HG02763 (cell line): ENCODE measurements around the gene CHPF2.

ENCODE experiments used
- ATAC-seq: cut with Tn5 transposase; IDR thresholded peaks from one replicate; pipeline ENCODE4 v1.9.1; 2021; ENCODE audit warnings: mild to moderate bottlenecking, moderate library complexity; ENCODE audit not compliant: unreplicated experiment

Gene CHPF2

DNA sequence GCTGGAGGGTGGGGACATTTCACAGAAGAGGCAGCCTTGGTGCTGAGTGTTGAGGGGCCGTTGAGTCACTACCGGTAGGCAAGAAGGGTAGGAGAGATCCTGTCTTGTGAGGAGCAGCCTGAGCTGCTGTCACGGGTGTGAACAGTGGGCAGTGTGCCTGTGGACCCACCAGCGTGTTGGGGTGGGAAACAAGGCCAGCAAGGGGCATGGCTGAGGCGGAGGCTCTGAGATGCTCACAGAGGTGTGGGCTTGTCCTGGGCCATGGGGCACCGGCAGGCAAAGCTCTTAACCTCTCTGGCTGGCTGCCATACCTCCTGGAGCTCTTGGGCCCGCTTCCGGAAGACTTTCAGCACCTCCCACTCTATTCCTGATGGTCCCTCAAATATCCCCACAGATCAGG, 49.8 kb downstream of the CHPF2 start:
- ATAC-seq, result no peak

DNA sequence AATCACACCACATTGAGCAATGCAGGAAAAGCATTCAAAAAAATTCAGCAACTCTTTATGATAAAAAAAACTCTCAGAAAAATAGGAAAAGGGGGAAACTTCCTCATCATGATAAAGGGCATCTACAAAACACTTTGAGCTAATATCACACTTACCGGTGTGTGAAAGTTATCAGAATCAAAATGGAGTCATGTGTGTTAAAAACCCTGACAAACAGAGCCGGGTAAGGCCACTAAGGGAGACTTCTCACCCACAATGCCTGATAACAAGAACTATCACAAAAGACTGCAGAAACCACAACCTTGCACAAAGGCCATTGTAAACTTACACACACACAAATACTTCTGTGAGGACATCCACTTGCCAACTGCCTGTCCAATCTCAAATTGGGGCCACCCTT, 51.0 kb downstream of the CHPF2 start:
- ATAC-seq, result no peak

DNA sequence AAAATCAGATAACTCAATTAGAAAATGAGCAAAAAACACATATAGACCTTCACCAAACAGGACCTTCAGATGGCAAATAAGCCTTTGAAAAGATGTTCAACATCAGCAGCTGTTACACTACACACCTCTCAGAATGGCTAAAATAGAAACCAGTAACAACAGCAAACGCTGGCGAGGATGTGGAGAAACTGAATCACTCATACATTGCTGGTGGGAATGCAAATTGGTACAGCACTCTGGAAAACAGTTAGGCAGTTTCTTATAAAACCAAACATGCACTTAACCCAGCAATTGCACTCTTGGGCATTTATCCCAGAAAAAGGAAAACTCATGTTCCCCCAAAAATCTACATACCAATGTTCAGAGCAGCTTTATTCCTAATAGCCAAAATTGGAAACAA, 53.9 kb downstream of the CHPF2 start:
- ATAC-seq, result no peak
